ENCODE measurements around the gene PANX3. TPM values are rescaled to one million over a fixed set of nuclear protein-coding genes. Genes with fewer than 3 reads are reported as not detected.

PANX3 gene
- not detected for total RNA-seq
- long read RNA-seq = 0 reads

- no peak within 1 kb of the TSS for H3K27ac ChIP-seq (replicated peaks)
- H3K27me3 ChIP-seq (ENCODE audit: low read depth) = peaks cover 38% of the 10 kb centered on the region
- no peak for DNase-seq
- intact Hi-C loops (cut with micrococcal nuclease) = no loop called here
- H3K36me3 ChIP-seq = no peaks in the 10 kb centered on the region
- no peaks in the 10 kb centered on the region for H3K4me1 ChIP-seq
- no peak within 1 kb of the TSS for H3K4me3 ChIP-seq
- no peak for TF ChIP-seq CTCF (IDR thresholded peaks at IDR 0.05; ENCODE audit: borderline replicate concordance)
- no peaks in the 10 kb centered on the region for H3K9me3 ChIP-seq (replicated peaks)
Measured at GRCh38 chr11:124611064-124611463, at the start of gene PANX3. TSS of gene PANX3 (plus strand) at chr11:124611428. CDS start at chr11:124611557, 129 bp downstream.

- H3K4me1 ChIP-seq = no peaks in the 10 kb centered on the region
- intact Hi-C loops (cut with micrococcal nuclease) = no loop called here
- H3K36me3 ChIP-seq = no peaks in the 10 kb centered on the region
- DNase-seq = no peak
- TF ChIP-seq CTCF (IDR thresholded peaks at IDR 0.05; ENCODE audit: borderline replicate concordance) = no peak
- H3K9me3 ChIP-seq (replicated peaks) = peaks cover 10% of the 10 kb centered on the region
- H3K27me3 ChIP-seq (ENCODE audit: low read depth) = peaks cover 9% of the 10 kb centered on the region
- no peak within 1 kb of the TSS for H3K27ac ChIP-seq (replicated peaks)
- H3K4me3 ChIP-seq = no peak within 1 kb of the TSS
Measured at GRCh38 chr11:124569697-124570096, 41.5 kb upstream of the PANX3 start, which contains the start of gene OR8A1. TSS of gene OR8A1 (plus strand) at chr11:124569997. CDS start at chr11:124570120, 123 bp downstream.

GRCh38 chr11:124570160-124570559, 41.1 kb upstream of the PANX3 start:
- Histone ChIP-seq H3K27ac (replicated peaks) (no peak overlapping the region), H3K4me1 (no peaks in the 10 kb centered on the region), H3K9me3 (replicated peaks) (peaks cover 13% of the 10 kb centered on the region), H3K36me3 (no peaks in the 10 kb centered on the region), H3K27me3 (ENCODE audit: low read depth) (peaks cover 6% of the 10 kb centered on the region), H3K4me3 (no peak overlapping the region)
- intact Hi-C loops (cut with micrococcal nuclease) = no loop called here
- TF ChIP-seq CTCF (IDR thresholded peaks at IDR 0.05; ENCODE audit: borderline replicate concordance) = no peak
- DNase-seq = no peak

GRCh38 chr11:124577716-124578427, 33.4 kb upstream of the PANX3 start:
- intact Hi-C loops (cut with micrococcal nuclease) = no loop called here
- no peak for DNase-seq
- no peak overlapping the region for H3K4me3 ChIP-seq

GRCh38 chr11:124578761-124579160, 32.5 kb upstream of the PANX3 start:
- Histone ChIP-seq H3K27ac (replicated peaks) (no peak overlapping the region), H3K9me3 (replicated peaks) (peaks cover 12% of the 10 kb centered on the region), H3K4me1 (no peaks in the 10 kb centered on the region), H3K4me3 (no peak overlapping the region), H3K36me3 (no peaks in the 10 kb centered on the region), H3K27me3 (ENCODE audit: low read depth) (no peaks in the 10 kb centered on the region)
- no peak for DNase-seq
- no peak for TF ChIP-seq CTCF (IDR thresholded peaks at IDR 0.05; ENCODE audit: borderline replicate concordance)
- intact Hi-C loops (cut with micrococcal nuclease) = no loop called here

More at GRCh38 chr11:124577716-124578427, 33.4 kb upstream of the PANX3 start:
- Histone ChIP-seq H3K36me3 (no peaks in the 10 kb centered on the region), H3K4me1 (no peaks in the 10 kb centered on the region), H3K9me3 (replicated peaks) (peaks cover 13% of the 10 kb centered on the region), H3K27me3 (ENCODE audit: low read depth) (no peaks in the 10 kb centered on the region), H3K27ac (replicated peaks) (no peak overlapping the region)
- TF ChIP-seq CTCF (IDR thresholded peaks at IDR 0.05; ENCODE audit: borderline replicate concordance) = no peak

All from left ventricle myocardium inferior (tissue), 1 donor.